ENCODE measurements around the gene RPL38. TPM values are rescaled to one million over a fixed set of nuclear protein-coding genes. Genes with fewer than 3 reads are reported as not detected.

The RPL38 gene
- total RNA-seq, 1 donor from 2014 or later: 243 TPM

DNA sequence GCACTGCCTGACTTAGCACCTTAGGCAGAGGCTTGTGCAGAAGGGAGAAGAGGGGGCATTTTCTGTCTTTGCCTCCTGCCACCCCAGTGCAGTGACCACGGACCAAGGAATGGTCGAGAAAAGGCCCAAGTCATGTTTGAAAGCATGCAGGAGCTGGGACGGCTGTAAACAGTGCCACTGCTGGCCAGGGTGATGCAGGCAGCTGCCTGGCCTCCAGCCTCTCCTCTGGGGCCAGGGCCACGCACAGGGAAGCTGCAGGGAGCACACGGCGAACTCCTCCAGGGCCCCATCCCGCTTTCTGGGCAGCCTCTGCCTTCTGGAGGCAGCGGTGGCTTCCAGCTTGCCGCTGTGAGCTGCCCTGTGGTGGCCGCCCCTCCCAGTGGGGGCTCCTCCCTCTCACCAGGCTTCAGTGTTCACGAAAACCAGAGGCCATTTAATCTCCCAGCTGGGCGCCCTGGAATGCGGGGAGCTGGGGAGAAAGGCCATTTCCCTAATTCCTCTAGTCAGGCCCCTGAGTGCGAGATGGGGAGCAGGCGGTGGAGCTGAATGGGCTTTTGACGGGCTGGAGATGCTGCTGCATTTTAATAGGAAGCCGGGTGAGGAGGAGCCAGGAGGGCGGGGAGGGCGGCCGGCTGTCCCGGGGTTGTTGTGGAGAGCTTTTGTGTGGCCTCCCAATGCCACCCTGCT is 41.8 kb downstream of the RPL38 start:
- Histone ChIP-seq H3K9me3 (no peaks in the 10 kb centered on the region), H3K4me3 (no peak overlapping the region), H3K4me1 (no peaks in the 10 kb centered on the region), H3K27me3 (no peaks in the 10 kb centered on the region), H3K27ac (no peak overlapping the region), H3K36me3 (no peaks in the 10 kb centered on the region)
- no peak for DNase-seq (ENCODE audit: low spot score in 2 of 2)
- no peak for TF ChIP-seq CTCF (IDR thresholded peaks at IDR 0.05)
- intact Hi-C loops (cut with DNase I): no loop called here

DNA sequence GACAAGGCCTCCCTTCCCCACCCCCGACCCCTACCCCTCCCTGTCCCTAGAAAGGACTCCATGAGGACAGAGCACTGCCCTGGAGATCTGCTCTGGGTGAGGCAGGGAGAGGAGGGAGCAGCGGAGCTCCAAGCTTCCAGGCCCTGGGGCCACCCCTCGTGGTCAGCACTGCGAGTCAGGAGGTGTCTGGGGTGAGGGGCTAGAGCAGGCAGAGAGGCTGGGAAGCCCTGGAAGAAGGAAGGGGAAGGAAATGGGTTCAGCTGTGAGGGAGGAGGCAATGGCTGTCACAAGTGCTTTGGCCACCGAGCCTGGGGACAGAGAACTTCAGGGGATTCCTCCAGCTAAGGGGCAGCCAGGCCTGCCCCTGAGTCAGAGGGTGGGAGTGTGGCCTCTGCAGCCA is 42.4 kb downstream of the RPL38 start:
- Histone ChIP-seq H3K4me3 (no peak overlapping the region), H3K4me1 (no peaks in the 10 kb centered on the region), H3K27me3 (no peaks in the 10 kb centered on the region), H3K9me3 (no peaks in the 10 kb centered on the region), H3K36me3 (no peaks in the 10 kb centered on the region), H3K27ac (no peak overlapping the region)
- DNase-seq (ENCODE audit: low spot score in 2 of 2): no peak
- no peak for TF ChIP-seq CTCF (IDR thresholded peaks at IDR 0.05)
- intact Hi-C loops (cut with DNase I): no loop called here

- TF ChIP-seq CTCF (IDR thresholded peaks at IDR 0.05): no peak
- Histone ChIP-seq H3K36me3 (peaks cover 3 to 7% of the 10 kb centered on the region in 2 donors), H3K27me3 (no peaks in the 10 kb centered on the region), H3K27ac (no peak overlapping the region), H3K9me3 (no peaks in the 10 kb centered on the region), H3K4me3 (no peak overlapping the region), H3K4me1 (no peaks in the 10 kb centered on the region)
- DNase-seq (ENCODE audit: low spot score in 2 of 2): no peak
- intact Hi-C loops (cut with DNase I): no loop called here
Observed at GRCh38 chr17:74249590-74250270, 46.3 kb downstream of the RPL38 start.

GRCh38 chr17:74250324-74250995 is 47.0 kb downstream of the RPL38 start:
- Histone ChIP-seq H3K4me3 (no peak overlapping the region), H3K9me3 (no peaks in the 10 kb centered on the region), H3K36me3 (peaks cover 3 to 7% of the 10 kb centered on the region in 2 donors), H3K27me3 (no peaks in the 10 kb centered on the region), H3K27ac (no peak overlapping the region), H3K4me1 (no peaks in the 10 kb centered on the region)
- no peak for DNase-seq (ENCODE audit: low spot score in 2 of 2)
- intact Hi-C loops (cut with DNase I): no loop called here
- TF ChIP-seq CTCF (IDR thresholded peaks at IDR 0.05): no peak

DNA sequence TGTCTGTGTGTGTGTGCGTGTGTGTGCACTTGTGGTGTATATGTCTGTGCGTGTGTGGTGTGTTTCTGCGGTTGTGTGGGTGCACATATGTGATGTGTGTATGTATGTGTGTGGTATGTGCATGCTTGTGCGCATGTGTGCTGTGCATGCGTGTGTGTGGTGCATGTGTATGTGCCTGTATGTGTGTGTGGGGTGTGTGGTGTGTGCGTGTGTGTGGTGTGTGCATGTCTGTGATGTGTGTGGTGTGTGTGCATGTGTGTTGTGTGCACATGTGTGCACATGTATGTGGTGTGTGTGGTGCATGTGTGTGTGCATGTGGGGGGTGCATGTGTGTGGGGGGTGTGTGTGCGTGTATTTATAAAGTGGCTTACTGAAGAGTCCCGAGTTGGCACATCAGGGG is 47.6 kb downstream of the RPL38 start:
- intact Hi-C loops (cut with DNase I): no loop called here

More for the DNA sequence above, 47.6 kb downstream of the RPL38 start:
- no peak for DNase-seq (ENCODE audit: low spot score in 2 of 2)
- no peaks in the 10 kb centered on the region for H3K9me3 ChIP-seq
- no peak overlapping the region for H3K27ac ChIP-seq
- peaks cover 3 to 7% of the 10 kb centered on the region in 2 donors for H3K36me3 ChIP-seq
- no peak for TF ChIP-seq CTCF (IDR thresholded peaks at IDR 0.05)
- no peaks in the 10 kb centered on the region for H3K27me3 ChIP-seq
- H3K4me1 ChIP-seq: no peaks in the 10 kb centered on the region
- H3K4me3 ChIP-seq: no peak overlapping the region
